Dedifferentiated amniotic fluid mesenchymal stem cell (primary cell): ENCODE data around the gene HDHD5.
"Not testable (repeated sequence)": the region's sequence is repeated elsewhere in the genome, so short reads cannot be mapped to it uniquely, and the experiment has no call there.

Experiments
- DNase-seq: peaks from one replicate; pipeline ENCODE4 v3.0.0-alpha.2; 2016; ENCODE audit errors: extremely low spot score

Gene HDHD5

GRCh38 chr22:17155941-17156340, 3.1 kb downstream of the HDHD5 start:
- DNase-seq = no peak

GRCh38 chr22:17152971-17153370, 6.1 kb downstream of the HDHD5 start:
- DNase-seq = no peak

- no peak for DNase-seq
Measured at GRCh38 chr22:17152340-17152739, 6.7 kb downstream of the HDHD5 start.

GRCh38 chr22:17149076-17149815, 9.8 kb downstream of the HDHD5 start:
- no peak for DNase-seq

GRCh38 chr22:17147458-17147857, 11.6 kb downstream of the HDHD5 start:
- not testable (repeated sequence) for DNase-seq

GRCh38 chr22:17145021-17145680, 13.9 kb downstream of the HDHD5 start:
- DNase-seq = no peak

- DNase-seq = no peak
Measured at GRCh38 chr22:17143826-17144225, 15.3 kb downstream of the HDHD5 start.

- no peak for DNase-seq
Measured at GRCh38 chr22:17143101-17143500, 16.0 kb downstream of the HDHD5 start.

GRCh38 chr22:17140826-17141766, 18.0 kb downstream of the HDHD5 start:
- no peak for DNase-seq

- DNase-seq = no peak
Measured at GRCh38 chr22:17140022-17140421, 19.1 kb downstream of the HDHD5 start.

GRCh38 chr22:17138513-17138912, 20.6 kb downstream of the HDHD5 start:
- DNase-seq = no peak

- DNase-seq = no peak
Measured at GRCh38 chr22:17137861-17138425, 21.1 kb downstream of the HDHD5 start.

- no peak for DNase-seq
Measured at GRCh38 chr22:17137170-17137569, 21.9 kb downstream of the HDHD5 start.

- DNase-seq = no peak
Measured at GRCh38 chr22:17135153-17135760, 23.8 kb downstream of the HDHD5 start.

- DNase-seq = no peak
Measured at GRCh38 chr22:17133137-17133536, 25.9 kb downstream of the HDHD5 start.

GRCh38 chr22:17132112-17132511, 27.0 kb downstream of the HDHD5 start:
- no peak for DNase-seq

- DNase-seq = no peak
Measured at GRCh38 chr22:17131686-17132085, 27.4 kb downstream of the HDHD5 start.

GRCh38 chr22:17130199-17130598, 28.9 kb downstream of the HDHD5 start:
- DNase-seq = no peak

GRCh38 chr22:17121233-17122195, 37.6 kb downstream of the HDHD5 start, which contains the start of gene TMEM121B:
TSS of gene TMEM121B (minus strand) at chr22:17121360. CDS start at chr22:17121127, 233 bp downstream.
- DNase-seq = no peak

GRCh38 chr22:17120711-17121232, 38.3 kb downstream of the HDHD5 start:
- DNase-seq = no peak
